NCI-H187 treated with DMSO at 0.1 percent for 48 hours (cell line): ENCODE measurements around the gene SERAC1.

Experiments
- DNase-seq: peaks from one replicate; lab custom pipeline; 2025; lab: John Stamatoyannopoulos, UW

SERAC1 gene

GRCh38 chr6:158077676-158078075, 90.4 kb downstream of the SERAC1 start:
- DNase-seq = no peak

GRCh38 chr6:158076548-158076947, 91.5 kb downstream of the SERAC1 start:
- DNase-seq = no peak

GRCh38 chr6:158073776-158074175, 94.3 kb downstream of the SERAC1 start:
- DNase-seq = no peak

- DNase-seq = peak; percentile 27
These were observed 95.9 kb downstream of the SERAC1 start for GRCh38 chr6:158072083-158072721.

- DNase-seq = no peak
These were observed 96.7 kb downstream of the SERAC1 start for GRCh38 chr6:158071121-158072082.

GRCh38 chr6:158070513-158070912, 97.5 kb downstream of the SERAC1 start:
- no peak for DNase-seq

- no peak for DNase-seq
These were observed 98.3 kb downstream of the SERAC1 start for GRCh38 chr6:158069800-158070195.

GRCh38 chr6:158068893-158069799, 98.9 kb downstream of the SERAC1 start:
- DNase-seq = peak; percentile 37

- DNase-seq = no peak
These were observed 99.7 kb downstream of the SERAC1 start for GRCh38 chr6:158068156-158068892.

- no peak for DNase-seq
These were observed 100.5 kb downstream of the SERAC1 start for GRCh38 chr6:158067436-158068015.

GRCh38 chr6:158066136-158066781, 101.8 kb downstream of the SERAC1 start:
- DNase-seq = no peak

- DNase-seq = peak; percentile 42
These were observed 103.3 kb downstream of the SERAC1 start for GRCh38 chr6:158064725-158065251.

- no peak for DNase-seq
These were observed 104.3 kb downstream of the SERAC1 start for GRCh38 chr6:158063736-158064135.

- DNase-seq = no peak
These were observed 106.2 kb downstream of the SERAC1 start for GRCh38 chr6:158061709-158062461.

- no peak for DNase-seq
These were observed 106.7 kb downstream of the SERAC1 start for GRCh38 chr6:158061361-158061708.

- DNase-seq = no peak
These were observed 107.4 kb downstream of the SERAC1 start for GRCh38 chr6:158060455-158061360.
